NCI-H1048 (cell line): Measurements from ENCODE around the gene MCMBP.
"Not testable (repeated sequence)": the region's sequence is repeated elsewhere in the genome, so short reads cannot be mapped to it uniquely, and the experiment has no call there.

Source experiments
- DNase-seq: peaks from one replicate; lab custom pipeline; 2025; lab: John Stamatoyannopoulos, UW

The MCMBP gene

DNA sequence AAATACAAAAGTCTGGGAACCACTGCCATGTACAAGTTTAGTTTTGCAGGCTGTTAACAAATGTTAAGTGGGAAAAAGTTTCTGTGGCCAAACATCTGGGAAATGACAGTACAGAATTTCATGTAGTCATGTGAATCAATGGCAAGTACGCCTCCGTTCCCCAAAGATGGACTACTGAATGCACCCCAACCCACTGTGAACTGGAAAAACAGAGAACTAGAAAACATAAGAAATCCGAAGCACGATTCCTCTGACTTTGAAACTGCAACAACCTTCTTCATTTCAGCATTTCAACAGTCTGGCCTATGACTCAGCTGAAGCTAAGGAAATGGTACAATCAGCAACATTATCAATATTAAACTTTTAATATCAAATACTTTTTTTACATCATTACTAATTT is 41.8 kb downstream of the MCMBP start:
- DNase-seq: no peak

DNA sequence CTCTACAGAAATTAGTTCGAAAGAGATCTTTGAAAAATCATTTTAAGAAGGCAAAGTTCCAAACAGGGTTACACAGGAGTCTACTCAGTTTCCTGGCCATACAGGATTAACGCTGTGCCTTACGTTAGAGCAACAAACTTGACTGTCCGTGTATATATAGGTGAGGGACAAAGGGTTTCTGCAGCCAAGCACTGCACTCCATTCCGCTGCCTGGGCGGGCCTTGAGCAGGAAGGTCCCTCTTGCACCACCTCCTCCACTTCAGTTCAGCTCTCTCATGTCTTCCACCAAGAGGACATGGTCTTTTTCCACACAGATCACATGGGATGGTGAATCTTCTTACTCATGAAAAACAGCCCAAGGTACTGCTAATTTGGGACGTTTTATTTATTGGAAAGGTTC is 43.2 kb downstream of the MCMBP start:
- DNase-seq: no peak

DNA sequence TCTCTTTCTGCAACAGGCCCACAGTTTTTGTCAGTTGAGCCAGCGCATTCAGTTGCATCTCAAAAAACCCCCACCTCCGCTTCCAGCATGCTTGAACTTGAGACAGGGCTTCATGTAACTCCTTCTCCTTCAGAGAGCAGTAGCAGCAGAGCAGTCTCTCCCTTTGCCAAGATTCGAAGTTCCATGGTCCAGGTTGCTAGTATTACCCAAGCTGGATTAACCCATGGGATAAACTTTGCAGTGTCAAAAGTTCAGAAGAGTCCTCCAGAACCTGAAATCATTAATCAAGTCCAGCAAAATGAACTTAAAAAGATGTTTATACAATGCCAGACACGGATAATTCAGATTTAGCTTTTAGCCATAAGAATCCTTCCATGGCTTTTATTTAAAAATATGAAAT is 45.2 kb downstream of the MCMBP start:
- no peak for DNase-seq

DNA sequence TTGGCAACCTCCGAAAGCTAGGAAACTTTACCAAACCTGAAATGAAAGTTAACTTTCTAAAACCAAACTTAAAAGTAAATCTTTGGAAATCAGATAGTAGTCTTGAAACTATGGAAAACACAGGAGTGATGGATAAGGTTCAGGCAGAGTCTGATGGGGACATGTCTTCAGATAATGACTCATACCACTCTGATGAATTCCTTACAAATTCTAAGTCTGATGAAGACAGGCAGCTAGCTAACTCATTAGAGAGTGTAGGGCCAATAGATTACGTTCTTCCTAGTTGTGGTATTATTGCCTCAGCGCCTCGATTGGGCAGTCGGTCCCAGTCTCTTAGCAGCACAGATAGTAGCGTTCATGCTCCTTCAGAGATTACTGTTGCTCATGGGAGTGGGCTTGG is 45.9 kb downstream of the MCMBP start:
- no peak for DNase-seq

DNA sequence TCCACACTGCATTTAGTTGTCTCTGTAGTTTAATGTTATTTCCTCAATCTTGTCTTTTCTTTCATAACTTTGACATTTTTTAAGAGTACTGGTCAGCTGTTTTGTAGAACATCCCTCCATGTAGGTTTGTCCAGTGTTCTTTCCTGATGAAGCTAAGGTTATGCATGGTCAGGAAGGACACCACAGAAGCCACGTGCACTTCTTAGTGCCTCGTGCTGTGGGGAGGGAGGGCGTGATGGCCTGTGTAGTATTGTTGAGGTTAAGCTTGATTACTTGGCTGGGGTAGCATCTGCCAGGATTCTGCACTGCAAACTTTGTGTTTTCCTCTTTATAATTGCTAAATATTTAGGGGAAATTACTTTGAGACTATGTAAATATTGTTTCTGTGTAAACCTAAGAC is 48.3 kb downstream of the MCMBP start:
- no peak for DNase-seq

DNA sequence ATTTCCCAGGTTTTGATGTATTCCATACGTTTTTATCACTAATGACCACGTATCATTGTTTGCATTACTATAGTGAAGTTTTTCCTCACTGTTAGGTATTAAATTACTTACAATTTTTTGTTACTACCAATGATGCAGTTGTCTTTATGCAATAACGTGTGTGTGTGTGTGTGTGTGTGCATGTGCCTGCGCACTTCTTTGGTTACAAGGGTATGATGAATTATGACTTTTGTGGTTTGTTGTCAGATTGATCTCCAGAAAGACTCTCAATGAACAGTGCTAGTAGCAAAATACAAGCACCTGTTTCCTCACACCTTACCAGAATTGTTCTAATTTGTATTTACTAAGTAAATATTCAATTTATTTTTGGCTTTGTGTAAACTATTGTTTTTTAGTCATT is 51.5 kb downstream of the MCMBP start:
- DNase-seq: no peak

DNA sequence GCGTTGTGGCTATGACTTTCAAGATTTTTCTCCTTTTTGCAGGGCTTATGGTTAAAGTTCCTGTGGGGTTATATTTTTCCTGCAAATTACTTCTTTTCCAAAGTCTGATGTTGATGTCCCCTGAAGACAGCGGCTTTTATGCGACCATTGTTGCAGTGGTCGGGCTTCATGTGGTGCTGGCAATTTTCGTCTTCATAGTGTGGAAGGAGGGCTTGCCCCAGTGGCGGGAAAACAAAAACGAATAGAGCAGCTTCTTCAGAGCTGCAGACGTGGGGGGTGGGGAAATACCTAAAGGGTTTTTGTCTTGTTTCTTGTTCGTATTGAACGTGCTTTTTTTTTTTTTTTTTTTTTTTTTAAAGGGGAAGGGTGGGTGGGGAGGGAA is 53.8 kb downstream of the MCMBP start:
- no peak for DNase-seq

DNA sequence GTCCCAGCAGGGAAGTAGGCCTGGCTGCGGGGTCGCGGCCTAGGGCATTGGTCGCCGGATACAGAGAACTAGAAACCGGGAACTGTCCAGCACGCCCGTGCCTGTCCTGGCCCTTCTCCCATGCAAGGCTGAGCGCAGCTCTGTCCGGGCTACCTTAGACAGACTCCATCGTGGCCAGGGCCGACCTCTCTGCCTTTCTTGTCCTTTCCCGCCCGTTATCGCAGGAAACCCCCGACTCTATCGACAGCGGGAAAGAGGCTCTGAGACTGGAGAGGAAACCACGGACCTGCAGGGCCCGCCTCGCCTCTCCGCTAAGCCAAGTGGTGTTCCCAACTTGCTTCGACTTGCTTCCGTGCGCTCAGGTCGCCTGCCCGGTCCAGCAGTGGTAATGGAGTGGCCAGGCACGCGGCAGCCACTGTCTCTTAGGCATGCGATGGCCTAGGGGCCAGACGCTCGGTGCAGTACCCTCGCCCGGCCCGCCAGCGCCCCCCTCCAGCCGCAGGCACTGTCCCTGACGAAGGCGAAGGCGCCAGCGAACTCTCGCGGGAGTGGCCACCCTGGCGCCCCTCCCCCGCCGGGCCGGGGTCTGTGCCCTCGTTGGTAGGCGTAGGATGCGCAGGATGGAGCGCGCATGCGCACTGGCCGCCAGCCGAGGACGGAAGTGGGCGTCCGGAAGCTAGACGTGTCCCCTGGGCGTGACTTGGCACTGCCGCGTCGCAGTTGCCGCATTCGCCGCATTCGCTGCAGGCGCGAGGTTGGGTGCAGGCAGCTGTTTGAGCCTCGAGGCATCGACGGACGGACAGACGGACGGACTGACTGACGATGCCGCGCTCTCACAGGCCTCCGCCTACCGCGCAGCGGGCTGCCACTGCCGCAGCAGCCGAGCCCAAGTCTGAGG is 54.4 kb downstream of the MCMBP start:
- no peak for DNase-seq

DNA sequence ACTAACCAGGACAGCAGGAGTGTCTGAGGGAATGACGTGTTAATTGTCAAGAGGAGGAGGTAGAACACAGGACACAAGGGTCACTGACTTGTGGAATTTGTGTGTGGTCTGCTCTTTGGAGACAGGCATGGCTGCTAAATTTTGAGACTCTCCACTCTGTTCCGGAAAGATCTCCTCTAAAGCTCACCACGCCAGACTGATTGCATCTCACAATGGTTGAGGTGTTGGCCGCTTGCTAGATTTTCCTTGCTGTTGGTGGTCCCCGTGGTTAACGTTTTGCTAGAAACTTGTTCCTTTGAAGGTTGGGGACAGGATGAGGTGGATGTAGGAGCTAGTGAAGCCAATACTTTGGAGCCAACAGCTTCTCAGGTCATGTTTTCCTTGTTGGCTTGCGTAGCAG is 57.0 kb downstream of the MCMBP start:
- DNase-seq: no peak

DNA sequence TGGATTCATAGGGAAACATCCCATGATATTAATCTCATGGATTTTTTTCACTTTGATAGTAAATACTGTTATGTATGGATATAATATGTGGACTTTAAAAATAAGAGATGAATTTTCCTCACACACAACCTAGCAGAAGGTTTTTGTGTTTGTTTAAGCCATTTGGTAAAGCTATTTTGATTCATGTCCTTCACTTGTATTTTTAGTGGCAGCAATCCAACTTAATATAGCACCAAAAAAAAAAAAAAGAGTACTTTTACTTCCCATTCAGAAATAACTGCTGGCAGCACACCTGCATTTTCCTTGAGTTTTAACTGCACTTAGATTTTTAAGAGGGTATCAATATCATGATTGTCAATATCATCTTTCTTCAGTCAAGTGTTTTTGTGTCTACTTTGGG is 60.0 kb downstream of the MCMBP start:
- DNase-seq: no peak

DNA sequence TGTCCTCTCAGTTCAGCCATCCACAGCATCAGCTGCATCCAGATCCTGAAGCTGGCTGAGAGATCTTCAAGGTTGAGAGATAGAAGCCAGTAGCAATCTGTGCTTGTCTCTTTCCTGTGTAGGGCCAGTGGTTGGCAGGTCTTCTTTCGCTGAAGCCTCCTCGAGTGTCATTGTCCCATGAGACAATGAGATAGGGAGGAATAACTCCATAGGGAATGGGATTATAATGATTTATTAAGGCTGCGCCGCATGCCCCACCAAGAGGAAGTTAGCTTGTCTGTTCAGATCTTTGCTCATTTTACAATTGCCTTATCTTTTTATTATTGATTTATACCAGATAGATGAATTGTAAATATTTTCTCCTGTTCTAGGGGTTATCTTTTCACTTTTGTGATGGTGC is 61.5 kb downstream of the MCMBP start:
- no peak for DNase-seq

DNA sequence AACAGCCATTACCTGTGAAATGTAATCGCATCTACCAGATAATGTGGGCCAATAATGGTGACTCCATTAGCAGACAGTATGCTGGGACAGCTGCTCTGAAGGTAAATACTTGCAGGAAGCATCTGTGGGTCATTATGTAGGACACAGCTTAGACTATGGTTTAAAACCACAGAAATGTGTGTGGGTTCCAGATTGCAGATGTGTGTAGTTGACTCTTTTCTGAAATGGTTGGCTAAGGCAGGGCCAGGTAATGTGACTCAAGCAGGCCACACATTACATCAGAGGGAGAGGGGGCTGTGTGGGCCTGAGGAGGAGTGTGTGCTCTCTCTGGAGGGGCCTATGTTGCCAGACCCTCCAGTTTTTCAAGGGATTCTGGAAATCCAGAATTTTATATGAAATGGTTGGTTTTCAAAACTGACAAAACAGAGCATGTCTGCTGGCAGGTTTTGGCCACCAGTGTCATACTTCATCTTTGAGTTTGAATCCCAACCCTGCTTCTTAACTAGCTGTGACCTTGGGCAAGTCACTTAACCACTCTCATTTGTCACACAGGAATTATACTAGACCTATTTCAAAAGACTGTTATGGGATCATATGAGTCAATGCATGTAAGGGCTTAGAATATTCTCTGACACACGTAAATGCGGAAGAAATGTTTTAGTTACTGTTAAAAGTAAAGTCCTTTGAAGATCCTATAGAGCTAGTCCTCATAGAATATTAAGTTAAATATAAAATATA is 64.5 kb downstream of the MCMBP start:
- no peak for DNase-seq

DNA sequence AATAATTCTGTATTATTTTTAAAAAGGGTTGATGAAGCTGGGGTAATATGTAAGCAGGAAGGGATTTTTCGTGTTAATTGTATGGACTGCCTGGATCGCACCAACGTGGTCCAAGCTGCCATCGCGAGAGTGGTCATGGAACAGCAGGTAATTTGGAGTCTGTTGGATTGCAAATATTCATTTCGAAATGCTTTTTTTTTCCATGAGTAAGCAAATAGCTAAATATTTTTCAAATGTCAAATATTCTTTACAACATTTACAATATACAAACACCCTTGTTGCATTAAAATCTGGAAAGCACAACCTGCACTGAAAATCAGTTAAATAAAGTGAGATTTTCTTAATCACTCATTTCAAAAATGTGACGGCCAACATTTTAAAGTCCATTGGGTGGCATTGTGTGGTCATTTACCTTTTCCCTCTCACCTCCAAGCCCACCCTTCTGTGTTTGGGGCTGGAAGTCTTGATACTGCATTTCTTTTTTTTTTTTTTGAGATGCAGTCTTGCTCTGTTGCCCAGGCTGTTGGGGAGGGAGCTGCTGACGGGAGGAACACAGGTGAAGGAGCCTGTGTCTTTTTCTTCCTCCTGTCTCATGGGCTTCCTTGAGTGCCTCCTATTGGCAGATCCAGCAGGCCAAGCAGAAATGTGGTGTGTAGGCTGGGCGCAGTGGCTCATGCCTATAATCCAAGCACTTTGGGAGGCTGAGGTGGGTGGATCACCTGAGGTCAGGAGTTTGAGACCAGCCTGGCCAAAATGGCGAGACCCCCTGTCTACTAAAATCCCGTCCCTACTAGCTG is 66.1 kb downstream of the MCMBP start:
- no peak for DNase-seq

DNA sequence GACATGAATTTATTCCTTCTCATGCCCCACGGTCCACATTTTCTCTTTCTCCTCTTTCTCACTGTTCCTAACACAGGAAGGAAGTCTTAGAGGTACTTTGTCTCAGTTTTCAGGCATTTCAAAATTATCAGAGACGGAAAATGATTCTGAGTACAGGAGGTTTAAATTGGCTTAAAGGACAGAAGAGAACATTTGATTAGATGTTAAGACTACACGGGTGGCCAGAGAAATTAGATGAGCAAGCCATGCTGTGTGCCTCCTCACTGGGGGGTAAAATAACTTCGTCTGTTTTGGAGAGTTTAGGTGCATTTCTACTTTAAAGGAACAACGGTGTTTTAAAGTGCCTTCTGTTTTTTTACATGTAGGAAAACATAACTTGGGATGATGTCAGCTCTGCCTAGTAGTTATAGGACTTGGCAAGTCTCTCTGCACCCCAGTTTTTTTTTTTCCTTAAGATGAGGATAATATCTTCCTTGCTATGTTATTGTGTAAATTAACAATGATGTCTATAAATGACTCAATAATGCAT is 66.9 kb downstream of the MCMBP start:
- DNase-seq: no peak

DNA sequence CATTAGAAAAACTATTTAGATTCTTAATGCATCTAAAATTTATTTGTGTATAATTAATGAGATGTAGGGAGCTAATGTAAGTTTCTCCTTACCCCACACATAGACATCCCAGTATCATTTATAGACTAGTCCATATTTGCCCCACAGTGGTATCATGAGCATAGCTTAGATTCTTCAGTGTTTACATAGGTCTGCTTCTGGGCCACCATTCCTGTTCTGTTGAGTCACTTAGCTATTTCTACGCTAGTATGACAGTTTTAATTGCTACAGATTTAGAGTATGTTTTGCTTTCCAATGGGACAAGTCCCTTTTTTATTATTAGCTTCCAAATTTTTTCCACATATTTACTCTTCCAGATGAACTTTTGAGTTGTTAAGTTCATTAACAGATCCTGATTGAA is 69.4 kb downstream of the MCMBP start:
- no peak for DNase-seq

DNA sequence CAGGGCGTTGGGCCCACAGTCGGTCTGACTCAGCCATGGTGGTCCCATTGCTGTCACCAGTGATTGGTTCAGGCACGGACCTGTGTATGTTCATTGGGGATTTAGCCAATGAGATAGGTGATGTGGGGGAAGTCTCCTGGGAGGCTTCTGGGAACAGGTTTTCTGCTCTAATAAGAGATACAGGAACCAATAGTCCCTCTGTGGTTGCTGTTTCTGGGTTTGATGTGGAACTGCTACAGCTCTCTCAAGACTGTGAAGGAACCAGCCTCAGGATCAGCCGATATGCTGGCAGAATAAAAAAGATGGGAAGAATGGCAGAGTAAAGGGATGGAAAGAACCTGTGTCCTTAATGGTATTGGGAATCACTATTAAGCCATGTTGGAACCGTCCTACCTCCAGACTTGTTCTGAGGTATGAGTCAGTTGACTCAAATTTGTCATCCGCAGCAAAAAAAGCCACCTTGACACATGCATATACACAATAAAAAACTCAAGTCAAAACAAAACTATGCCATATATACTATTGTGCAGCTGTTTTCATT is 70.6 kb downstream of the MCMBP start:
- no peak for DNase-seq

DNA sequence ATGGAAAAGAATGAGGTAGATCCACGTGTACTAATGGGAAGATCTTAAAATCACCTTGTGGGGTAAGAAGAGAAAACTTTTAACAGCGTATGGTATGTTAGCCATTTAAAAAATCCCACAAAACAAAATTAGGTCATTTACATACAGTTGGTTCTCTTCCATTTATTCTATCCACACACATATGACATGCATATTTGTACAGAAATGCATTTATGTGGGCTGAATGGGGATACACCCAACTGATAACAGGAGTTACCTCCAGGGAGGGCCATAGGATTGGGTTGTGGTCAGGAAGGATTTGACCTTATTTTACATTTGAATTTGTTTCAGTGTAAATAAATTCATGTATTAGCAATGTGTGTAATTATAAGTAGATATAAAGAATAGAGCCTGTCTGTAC is 71.5 kb downstream of the MCMBP start:
- DNase-seq: no peak

DNA sequence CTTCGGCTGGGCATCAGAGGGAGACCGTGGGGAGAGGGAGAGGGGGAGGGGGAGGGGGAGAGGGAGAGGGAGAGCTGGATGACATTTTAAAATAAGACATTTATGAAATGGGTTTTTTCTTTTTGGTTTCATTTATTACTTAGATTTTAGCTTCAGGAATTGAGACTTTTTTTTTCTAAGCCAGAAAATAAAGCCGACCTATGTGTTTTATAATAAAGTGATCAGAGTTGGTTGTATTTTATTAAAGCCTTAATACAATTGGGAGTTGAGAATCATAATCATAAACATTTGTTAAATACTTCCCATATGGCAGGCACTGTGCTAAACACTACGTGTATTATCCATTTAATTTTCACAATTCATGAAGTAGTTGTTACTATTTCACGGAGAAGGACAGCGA is 76.6 kb downstream of the MCMBP start:
- no peak for DNase-seq

DNA sequence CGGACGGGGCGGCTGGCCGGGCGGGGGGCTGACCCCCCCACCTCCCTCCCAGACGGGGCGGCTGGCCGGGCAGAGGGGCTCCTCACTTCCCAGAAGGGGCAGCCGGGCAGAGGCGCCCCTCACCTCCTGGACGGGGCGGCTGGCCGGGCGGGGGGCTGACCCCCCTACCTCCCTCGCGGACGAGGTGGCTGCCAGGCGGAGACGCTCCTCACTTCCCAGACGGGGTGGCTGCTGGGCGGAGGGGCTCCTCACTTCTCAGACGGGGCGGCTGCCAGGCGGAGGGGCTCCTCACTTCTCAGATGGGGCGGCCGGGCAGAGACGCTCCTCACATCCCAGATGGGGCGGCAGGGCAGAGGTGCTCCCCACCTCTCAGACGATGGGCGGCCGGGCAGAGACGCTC is 77.5 kb downstream of the MCMBP start:
- not testable (repeated sequence) for DNase-seq

DNA sequence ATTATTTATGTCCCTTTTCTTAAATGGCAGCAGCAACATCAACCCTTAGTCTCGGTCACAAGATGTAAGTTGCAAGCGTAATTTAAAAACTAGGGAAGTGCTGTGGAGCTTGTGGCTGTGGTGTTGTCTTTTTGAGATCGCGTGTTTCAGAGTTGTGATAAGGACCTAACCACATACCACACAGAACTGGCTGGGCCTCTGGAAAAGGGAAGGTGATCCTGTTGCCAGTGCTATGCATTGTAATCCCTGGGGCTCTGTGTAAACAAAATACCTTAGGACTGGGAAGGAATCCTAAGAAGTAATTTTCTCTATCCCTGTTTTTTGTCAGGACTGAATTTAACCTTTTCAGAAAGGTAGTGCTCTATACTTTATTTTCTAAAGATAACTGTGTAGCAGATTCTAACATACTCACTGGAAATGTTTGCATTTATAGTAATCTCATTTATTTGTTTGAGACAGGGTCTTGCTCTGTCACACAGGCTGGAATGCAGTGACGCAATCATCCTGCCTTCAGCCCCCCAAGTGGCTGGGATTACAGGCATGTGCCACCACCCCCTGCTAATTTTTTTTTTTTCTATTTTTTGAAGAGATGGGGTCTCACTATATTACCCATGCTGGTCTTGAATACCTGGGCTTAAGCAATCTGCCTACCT is 86.4 kb downstream of the MCMBP start:
- DNase-seq: no peak

DNA sequence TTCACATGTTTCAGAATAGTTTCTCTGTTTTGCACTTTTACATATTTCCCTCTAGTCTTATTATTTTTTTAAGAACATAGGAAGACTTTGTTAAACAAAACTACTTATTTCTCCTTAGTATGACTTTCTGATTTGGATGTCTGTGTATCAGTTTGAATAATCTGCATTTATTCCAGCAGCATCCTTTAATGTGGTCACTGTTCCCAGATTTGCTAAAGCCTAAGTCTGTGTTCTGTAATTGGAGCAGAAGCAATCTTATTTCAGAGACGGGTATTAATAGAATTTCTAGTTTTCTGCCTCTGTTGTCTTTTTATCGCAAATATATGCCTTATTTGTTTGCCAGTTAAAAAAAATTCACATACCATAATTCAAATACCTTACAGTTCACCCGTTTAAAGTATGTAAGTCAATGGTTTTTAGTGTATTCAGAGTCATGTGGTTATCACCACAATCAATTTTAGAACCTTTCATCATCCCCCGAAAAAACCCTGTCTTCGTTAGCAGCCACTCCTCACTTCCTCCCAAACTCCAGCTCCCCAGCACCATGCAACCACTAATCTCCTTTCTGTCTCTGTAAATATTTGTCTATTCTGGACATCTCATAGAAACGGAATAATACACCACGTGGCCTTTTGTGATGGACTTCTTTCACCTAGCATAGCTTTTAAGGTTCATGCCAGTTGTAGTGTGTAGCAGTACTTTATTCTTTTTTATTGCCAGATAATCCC is 88.1 kb downstream of the MCMBP start:
- no peak for DNase-seq
